NCI-H2171 treated with DMSO at 0.1 percent for 48 hours (cell line): ENCODE measurements around the gene CPT2.

Experiments
- DNase-seq: peaks from one replicate; lab custom pipeline; 2025; lab: John Stamatoyannopoulos, UW

Gene CPT2

DNA sequence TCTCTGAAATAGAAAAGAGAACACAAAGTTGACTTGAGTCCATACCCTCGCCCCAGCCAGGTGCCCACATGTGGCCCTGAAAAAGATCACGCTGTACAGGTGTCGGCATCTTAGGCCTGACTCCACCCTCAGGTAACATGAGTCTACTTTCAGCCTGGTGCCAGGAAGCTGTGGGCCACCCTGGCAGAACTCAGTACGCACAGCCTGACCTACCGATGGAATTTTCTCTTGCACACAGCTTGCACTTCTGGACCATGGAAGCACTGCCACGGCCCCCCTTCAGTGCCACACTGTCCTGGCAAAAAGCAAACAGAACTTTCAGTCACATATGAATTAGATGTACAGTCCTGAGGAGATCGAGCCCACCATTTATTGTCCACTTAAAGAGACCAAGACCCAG, 21.6 kb downstream of the CPT2 start:
- DNase-seq = no peak

DNA sequence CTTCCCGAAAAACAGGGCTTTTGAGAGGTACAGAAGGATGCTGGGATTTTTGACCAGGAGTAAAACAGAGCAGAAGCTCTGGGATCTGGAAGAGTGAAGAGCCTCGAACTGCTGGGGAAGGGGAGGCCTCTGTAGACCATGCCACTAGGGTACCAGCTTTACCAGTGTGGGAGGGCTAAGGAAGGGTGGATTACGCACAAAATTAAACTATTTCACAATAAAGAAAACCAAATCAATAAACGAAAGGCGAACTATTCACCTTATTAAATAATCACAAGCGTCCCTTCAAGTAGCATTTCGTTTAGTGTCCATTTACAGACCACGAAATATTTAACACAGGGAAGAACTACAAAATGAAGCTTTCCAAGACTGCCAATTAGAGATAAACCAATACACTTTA, 23.1 kb downstream of the CPT2 start:
- no peak for DNase-seq

DNA sequence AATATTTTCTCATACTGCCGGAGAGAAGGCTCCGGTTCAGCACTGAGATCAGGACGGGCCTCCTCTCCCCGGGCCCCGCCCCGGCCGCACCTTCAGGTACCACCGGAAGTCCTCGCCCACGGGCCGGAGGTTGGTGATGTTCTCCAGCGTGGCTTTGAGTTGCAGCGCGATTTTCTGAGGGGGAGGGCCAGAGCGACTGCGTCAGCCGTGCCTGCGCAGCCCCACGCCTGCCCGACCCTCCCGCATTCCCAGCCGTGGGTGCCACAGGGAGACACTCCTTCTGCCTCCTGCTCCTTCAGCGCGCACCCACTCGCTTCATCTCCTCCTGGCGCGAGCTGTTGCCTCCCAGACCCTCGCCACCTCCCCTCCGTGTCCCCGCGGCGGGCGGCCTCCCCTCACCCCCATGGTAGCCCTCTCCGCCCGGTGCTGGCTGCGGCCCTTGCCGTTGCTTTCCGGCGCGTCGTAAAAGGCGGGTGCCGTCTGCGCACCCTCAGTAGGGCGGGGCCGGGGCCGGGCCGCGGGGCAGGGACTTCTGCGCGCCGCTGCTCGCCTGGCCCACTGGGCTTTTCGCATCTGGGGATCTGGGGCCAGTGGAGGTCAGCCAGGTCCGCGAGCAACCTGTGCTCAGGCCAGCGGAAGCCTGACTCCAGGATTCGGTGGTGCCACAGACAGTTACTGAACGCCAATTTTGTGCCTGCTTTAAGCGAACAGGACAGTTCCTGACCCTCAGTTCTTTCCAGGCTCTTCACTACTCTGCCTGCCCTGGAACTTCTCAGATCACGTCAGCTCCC, 23.7 kb downstream of the CPT2 start, which contains the start of gene CZIB:
CZIB (minus strand) TSS at position 464 of the 791 bp plus-strand sequence; CDS start at position 405, 59 bp downstream.
- DNase-seq = peak; percentile 93

DNA sequence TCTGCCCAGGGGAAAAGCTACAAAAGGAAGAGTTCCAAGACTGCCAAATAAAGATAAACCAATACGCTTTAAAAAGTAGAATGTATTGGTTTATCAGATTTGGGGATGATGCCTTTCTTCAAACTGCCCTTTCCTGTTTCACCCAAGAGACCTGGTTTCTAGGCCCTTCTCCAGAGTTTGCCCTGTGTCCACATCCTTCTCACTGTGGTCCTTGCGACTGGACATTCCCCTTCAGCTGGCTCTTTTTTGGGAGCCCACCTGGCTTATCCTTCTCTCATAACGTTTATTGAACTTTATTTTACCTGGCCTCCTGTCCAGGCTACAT, 24.3 kb downstream of the CPT2 start:
- no peak for DNase-seq

DNA sequence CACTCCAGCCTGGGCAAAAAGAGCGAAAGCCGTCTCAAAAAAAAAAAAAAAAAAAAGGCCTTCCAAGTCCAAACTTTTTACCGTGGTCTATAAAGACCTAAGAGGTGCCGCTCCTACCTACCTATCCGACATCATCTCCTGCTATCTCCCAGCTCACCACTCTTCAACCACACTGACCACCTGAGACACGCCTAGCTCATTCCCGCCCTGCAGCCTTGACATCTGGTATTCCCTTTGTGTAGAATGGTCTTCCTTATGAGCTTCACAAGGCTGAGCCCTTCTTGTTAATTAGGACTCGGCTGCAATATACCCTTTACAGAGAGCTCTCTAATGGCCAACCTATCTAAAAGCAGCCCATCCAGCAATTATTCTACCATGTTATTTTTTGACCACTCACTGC, 41.0 kb downstream of the CPT2 start:
- DNase-seq = no peak

DNA sequence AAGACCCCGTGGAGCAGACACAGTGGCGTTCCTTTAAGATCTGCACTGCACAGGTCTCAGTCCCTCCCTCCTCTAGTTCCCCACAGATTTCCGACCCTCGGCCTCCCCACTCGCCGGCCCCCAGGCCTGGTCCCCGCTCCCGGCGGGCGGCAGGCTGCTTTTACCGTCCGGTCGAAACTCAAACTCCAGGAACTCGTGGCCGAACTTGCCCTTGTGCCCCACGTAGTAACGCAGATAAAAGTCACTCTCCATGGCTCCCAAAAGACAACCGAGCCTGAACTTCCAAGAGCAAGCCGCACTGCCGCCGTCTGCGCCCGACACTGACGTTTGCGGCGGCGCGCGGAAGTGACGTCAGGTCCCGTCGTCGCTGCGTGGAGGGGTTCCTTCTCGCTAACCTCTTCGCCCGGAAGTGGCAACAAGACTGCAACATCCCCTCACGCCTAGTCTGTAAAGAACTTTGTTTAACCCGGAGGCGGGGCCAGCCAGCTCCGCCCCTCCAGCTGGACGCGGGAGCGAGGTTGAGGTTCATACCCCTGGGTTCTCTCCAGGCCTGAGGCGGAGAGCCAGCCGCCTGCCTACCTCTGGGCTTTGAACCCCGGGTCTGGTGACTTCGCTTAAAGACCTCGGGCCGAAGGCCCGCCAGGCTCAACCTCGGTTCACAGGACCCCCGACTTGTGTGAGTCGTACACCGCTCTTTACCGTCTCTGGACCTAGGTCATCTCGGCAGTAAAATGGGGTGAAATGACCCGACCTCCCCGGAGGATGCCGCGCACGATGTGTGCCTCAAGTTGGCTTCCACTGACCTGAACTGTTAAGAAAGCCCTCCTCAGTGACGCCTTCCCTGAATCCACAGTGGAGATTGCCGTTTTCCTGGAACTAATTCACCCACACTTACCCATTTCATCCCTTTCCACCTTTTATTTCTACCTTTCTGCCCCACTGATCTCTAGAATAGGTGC, 41.9 kb downstream of the CPT2 start, which contains the start of gene MAGOH:
MAGOH (minus strand) TSS at position 322 of the 959 bp plus-strand sequence; CDS start at position 252, 70 bp downstream.
- peak; percentile 96 for DNase-seq

DNA sequence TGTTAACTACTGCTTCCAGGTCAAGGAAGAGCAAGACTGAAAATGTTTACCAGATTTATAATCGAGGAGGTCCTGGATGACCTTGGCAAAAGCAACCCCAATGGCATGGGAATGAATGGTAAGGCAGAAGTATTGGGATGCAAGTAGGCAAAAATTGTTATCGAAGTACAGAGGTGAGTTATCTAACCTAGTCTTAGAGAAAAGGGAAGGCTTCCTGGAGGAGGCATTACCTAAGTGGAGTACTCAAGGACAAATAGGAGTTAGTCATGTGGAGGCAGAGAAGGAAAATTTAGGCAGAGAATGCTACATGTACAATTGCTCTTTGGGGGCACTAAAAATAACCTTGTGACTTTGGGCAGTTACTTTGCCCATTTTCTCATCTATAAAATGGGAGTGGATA, 45.2 kb downstream of the CPT2 start:
- DNase-seq = no peak

DNA sequence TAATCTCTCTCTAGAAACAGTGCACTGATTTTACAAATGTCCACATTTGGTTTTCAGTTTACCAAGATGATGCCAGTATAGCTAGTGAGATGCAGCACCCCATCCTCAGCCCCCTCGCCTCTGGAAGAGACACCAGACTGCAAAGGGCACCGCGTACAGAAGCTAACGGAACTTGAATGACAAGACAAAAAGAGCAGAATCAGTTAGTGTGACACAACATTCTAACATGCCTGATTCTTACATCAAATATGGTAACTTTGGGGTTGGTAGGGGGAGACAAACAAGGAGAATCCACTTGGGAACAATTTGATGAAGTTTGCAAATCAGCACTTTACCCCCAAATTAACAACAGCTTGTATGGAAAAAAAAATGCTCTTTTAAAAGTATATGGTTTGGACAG, 45.8 kb downstream of the CPT2 start:
- DNase-seq = peak; percentile 4

DNA sequence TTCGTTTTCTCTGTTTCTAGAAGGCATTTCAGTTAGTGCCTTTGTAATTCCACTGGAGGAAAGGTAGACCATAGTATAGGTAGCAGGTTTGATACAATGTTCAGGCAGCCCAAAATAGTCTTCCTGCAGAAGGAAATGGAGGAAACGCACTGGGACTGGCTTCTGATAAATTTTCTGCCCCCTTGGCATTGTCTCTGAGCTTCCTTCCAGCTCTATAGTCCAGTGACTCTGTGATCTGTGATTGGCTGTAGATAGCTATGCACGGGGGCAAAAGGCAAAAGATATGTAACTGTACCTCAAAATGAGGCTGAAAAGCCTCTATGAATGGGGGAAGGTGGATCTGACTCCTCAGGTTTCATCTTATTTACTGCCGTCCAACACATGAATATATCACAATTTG, 47.5 kb downstream of the CPT2 start:
- DNase-seq = no peak

DNA sequence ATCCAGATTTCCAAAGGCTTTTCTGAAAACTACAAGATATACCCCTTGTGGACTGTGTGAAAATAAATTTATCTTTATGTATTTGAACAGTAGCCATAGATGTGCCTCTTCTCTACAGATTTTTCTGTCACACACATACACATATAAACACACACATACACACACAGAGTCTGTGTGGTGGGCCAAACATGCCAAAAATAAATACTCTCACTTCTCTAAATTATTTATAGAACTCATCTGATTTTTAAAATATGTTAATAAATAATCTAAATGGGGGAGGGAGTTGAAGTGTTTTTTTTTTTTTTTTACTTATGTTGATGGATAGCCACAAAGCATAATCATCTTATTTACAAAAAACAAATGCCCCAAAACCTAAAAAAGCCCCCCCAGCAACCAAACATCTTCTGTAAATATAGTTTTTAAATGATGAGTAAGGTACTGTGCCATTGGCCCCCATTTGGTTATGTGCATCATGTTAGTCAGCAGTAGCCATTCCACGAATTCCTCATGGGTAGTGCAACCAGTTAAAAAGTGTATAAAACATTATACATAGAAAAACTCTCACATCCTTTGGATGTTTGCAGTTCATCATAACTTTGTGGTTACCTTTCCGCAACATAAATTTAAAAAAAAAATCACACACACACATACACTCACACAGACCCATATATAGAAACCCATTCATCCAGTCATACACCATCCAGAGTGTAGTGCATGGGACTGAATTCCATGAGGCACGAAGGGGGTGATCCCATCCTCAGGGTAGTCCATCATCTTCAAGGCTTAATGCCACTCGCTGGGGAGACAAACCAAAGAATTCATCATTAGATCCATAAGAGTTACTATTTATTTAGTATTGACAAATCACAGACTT, 49.9 kb downstream of the CPT2 start:
- DNase-seq = no peak

DNA sequence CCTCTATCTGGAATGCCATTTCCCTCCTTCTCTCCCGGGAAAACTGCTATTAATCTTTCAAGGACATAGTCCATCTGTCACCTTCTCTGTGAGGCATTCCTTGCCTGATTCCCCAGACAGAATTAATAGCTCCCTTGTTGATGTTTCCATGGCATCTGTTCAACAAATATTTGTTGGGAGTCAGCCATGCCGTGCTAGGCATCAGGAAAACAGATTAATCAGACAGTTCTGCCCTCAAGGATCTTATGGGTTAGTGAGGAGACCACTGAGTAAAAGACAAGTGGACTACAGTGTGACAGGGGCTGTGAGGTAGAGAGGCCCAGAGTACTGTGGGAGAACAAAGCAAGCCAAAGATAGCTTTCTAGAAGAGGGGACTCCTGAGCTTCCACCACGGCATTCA, 53.1 kb downstream of the CPT2 start:
- peak; percentile 97 for DNase-seq

DNA sequence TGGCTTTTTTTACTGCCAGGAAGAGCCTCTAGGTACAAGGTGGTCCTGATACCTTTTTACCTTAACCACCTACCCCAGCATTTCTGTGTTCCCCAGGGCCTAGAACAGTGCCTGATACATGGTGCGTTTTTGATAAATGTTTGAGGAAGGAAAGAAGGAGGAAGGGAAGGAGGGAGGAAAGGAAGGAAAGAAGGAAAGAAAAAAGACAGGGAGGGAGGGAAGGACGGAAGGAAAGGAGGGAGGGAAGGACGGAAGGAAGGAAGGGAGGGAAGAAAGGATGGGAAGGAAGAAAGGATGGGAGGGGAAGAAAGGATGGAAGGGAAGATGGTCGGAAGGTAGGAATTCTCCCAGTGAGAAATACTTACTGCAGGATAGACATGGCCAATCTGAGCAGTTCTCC, 53.7 kb downstream of the CPT2 start:
- DNase-seq = no peak

DNA sequence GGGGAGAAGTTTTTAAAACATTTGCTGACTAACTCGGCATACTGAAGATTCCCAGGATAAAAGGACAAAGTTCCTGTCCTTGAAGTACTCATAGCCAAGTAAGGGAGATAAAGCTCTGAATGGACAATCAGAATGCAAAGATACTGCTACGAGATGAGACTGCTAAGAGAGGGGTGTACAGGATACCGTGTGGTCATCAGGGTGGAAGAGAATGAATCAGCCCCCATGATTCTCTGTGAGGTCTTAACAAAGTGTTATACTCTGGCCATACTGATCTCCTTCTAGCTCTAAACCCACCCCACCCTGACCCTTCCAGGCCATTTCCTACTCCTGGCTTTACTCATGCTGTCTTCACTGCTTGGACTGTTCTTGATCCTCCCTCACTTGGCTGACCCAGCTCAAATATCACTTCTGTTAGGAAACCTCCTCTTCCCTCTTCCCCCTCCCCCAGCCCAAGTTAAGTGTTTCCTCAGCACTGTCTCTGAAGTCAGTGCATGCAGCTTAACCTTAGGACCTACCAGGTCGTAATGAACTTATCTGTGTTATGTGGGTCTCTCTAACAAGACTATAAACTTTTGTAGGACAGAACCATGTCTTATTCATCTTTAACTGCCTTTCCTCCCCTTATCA, 57.5 kb downstream of the CPT2 start:
- no peak for DNase-seq

DNA sequence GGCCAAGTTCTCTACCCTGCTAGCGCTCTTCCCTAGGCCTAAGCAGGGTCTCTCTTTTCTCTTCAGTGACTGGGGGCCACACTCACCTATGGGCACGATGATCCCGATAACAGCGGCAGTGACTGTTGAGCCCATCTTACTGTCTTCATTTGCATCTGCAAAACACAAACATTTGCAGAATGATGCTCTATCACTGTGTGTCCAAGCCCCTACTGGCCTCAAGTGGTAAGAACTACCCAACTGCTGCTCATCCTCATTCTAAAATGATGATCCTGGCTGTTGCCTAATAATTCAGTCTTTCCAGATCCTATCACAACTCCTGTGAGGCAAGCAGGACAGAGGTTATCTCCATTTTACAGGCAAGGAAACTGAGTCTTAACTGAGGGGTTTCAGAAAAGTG, 58.4 kb downstream of the CPT2 start:
- DNase-seq = no peak

DNA sequence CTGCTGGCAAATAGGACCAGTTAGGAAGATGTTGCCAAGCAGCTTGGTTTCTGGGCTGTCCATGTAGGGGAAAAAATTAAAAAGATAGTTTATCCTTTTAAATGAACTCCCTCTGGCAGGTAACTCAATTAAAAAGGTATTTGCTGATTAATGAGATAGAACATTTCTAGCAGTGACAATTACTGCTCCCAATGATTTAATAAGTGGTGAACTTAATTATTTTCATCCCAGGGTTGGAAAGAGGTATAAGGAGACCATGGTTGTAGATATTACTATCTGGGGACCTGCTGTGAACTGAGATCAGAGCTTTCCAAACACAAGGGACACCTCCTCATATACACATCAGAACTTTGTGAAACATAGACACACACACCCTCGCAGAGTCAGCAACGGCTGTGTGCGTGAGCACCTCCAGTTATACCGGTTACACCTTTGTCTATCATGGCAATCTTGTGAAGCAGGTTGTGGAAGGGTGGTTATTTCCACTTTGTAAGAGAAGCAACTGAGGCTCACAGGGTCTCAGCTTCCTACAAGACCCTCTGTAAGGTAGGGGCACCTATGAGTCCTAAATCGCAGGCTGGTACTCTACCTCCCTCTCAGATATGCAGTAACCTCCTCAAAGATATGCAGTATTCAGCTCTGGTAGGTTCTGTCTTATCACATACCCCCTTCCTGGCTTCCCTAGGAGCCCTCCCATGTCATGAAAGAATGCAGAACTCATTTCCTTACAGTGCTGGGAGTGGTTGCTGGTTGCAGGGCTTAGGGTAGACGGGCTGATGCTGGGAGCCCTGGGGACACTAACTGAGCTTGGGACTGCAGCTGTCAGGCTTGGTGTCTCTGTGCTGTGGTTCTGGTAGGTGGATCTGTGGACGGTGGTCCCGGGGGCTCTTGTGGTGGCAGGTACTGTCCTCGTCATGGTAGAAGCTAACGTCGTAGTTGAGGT, 60.2 kb downstream of the CPT2 start:
- DNase-seq = no peak

DNA sequence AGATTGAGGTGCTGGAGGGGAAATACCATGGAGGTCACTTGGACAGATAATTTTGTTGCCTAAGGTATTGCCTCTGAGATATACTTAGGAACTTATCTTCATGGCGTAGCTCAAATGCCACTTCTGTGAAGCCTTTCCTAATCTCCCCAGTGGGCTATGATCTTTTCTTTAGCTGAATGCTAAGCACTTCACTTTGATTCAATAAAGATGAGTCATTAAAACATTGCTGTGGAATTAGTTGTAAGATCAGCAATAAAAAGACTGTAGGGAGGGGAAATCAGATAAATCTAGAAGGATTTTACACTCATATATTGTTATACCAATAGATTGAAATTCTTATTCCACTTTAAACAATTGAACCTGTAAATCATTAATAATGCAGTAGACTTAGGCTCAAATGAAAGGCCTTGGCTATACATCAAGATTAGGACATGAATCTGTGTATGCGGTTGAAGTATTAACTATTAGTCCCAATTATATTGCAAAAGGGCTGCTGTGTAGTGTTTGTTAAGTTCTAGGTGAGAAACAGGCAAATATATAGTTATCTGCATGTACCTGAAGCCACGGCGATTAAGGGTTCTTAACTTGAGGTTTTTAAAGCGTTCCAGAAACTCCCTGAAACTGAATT, 60.9 kb downstream of the CPT2 start:
- no peak for DNase-seq

DNA sequence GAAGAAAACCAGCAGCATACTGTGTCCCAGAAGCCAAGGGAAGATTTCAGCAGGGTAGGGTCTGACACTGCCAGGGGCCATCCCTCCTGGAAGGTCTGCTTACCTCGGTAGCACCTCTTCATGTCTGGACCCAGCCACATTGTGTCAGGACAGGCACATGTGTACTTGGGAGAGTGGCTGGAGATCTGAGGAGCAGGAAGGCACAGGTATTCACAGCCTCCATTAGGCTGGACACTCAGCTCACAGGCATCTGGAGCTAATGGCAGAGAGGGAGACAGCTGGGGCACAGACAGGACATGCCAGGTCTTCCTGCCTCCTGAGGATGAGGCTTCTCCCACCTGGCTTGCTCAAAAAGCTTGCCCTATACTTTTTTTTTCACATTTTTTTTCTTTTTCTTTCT, 61.6 kb downstream of the CPT2 start:
- DNase-seq = no peak

DNA sequence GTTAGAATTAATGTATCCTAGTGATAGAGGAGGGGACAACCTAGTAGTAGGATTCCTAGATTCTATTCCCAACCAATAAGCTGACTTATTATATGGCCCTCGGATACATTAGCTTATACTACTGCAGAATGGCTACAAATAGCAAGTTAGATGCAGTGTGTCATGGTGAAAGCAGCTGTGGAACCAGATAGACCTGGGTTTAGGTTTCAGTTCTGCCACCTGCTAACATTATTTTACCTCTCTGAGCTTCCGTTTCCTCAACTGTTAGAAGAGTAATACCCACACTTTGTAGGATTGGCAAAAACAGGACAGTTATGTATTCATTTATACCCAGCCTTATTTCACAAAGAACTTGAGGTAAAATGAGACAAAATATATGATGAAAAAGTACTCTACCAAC, 63.3 kb downstream of the CPT2 start:
- no peak for DNase-seq

DNA sequence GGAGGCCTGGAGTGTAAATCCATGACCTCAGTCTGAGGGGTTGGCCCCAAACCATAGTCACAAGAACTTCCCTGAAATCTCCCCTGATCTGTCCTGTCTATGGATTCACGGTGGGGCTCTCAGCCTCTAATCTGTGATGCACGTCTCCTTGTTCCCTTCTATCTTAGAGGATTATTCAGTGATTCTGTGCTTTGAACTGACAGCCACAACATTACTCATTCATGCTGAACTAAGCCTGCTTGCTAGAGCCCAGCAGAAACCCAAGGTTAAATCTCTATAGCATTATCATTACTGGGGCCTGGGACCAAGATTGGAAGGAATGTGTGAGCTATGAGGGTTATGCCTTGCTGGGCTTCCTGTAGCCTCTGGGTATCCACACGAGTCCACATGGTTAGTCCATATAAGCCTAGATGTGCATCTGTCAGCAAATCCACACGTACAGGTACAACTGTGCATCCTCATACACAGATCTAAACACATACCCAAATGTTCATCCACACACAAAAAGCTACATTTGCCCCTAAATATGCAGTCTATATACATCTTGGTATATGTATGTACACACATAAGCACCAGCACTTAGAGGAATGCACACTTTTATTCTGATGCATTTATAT, 64.1 kb downstream of the CPT2 start:
- DNase-seq = no peak

DNA sequence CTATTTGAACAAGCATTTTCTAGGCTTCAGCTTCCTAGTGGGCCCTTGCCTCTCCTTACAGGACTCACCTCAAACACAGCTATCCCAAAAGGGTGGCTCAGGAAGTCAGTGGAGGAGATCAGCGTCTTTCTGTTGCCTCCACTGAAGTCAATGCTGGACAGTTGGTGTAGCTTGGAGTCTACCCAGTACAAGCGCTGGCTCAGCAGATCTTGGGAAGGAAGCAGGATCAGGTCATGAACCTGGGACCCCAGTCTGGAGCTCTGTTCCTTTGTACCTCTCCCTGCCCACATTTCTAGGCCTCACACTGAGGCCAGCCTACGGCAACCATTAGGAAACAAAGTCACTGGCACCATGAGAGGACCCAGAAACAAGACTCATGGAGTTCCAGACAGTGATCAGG, 65.4 kb downstream of the CPT2 start:
- DNase-seq = no peak
